GM12878 (cell line): Measurements from ENCODE around the gene PLGLB1.
"Not testable (repeated sequence)": the region's sequence is repeated elsewhere in the genome, so short reads cannot be mapped to it uniquely, and the experiment has no call there.

Experiments used
- EGR1 ChIP-seq, 2 experiments: IDR thresholded peaks; 1 replicate in 1 of 2; 2 replicates in 1 of 2; pipeline ENCODE4 v1.6.1; 2011 to 2012; ENCODE audit warnings: low read depth in 2 of 2, low read length in 2 of 2, borderline replicate concordance in 1 of 2, mild to moderate bottlenecking in 1 of 2, moderate library complexity in 1 of 2
- EZH2 ChIP-seq: IDR thresholded peaks from 2 replicates; pipeline ENCODE4 v1.6.1; 2012; ENCODE audit warnings: low read depth, mild to moderate bottlenecking, control low read depth, inconsistent platforms, low read length, borderline replicate concordance; ENCODE audit not compliant: control insufficient read depth
- MYC ChIP-seq: IDR thresholded peaks from 2 replicates; pipeline ENCODE4 v1.6.1; 2011; ENCODE audit warnings: mild to moderate bottlenecking, low read length, moderate library complexity, inconsistent platforms; ENCODE audit not compliant: insufficient read depth, insufficient replicate concordance, insufficient read length, severe bottlenecking
- RAD21 ChIP-seq: IDR thresholded peaks from 2 replicates; pipeline ENCODE4 v1.6.1; 2011; ENCODE audit warnings: mild to moderate bottlenecking, low read depth, low read length, moderate library complexity; ENCODE audit not compliant: insufficient read depth
- SIX5 ChIP-seq: IDR thresholded peaks from 2 replicates; pipeline ENCODE4 v1.6.1; 2011; ENCODE audit warnings: mild to moderate bottlenecking, low read depth, low read length, moderate library complexity; ENCODE audit not compliant: severe bottlenecking
- TCF7 ChIP-seq: IDR thresholded peaks from 2 replicates; pipeline ENCODE4 v1.6.1; 2014; ENCODE audit warnings: antibody characterized with exemption, borderline replicate concordance
- YY1 ChIP-seq: IDR thresholded peaks from 2 replicates; pipeline ENCODE4 v1.6.1; 2011; ENCODE audit warnings: low read depth, mild to moderate bottlenecking, low read length
- ZNF217 ChIP-seq: fragments of 450-650 bp; IDR thresholded peaks from 2 replicates; pipeline ENCODE4 v1.6.1; 2017; ENCODE audit warnings: antibody characterized with exemption, mild to moderate bottlenecking
- TF ChIP-seq, protein P1 (sequence below): IDR thresholded peaks from 2 replicates; pipeline ENCODE4 v1.6.1; 2011; ENCODE audit warnings: low read depth, mild to moderate bottlenecking, low read length, moderate library complexity, borderline replicate concordance; ENCODE audit errors: extremely low read depth
- TF ChIP-seq, protein P2 (sequence below): IDR thresholded peaks from 2 replicates; pipeline ENCODE4 v1.6.1; 2012; ENCODE audit warnings: improper control_type of control experiment, low read depth, low read length; ENCODE audit not compliant: insufficient replicate concordance

DNA sequence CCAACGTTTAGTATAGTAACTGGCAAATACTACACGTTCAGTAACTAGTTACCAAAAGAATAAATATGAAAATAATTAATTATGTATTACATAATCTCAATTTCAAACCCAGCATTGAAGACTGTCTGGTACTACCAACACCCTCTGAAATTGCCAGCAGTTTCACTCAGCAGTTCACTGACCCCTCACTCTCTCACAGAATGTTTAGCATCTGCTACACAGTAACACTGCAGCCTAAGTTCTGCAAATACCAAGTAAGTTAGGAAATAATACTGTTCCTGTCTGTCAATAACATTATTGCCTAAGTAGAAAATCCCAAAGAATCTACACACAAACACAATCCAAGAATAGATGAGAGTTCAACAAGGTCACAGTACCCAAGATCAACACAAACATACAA, 41.8 kb upstream of the PLGLB1 start:
- TF ChIP-seq ZNF217; EGR1 (IDR thresholded peaks at IDR 0.05; ENCODE audit: borderline replicate concordance in 1 of 2, low read depth in 2 of 2, low read length in 2 of 2); EZH2; MYC; TCF7; SIX5; YY1; RAD21: not testable (repeated sequence)
- TF ChIP-seq, protein P1, sequence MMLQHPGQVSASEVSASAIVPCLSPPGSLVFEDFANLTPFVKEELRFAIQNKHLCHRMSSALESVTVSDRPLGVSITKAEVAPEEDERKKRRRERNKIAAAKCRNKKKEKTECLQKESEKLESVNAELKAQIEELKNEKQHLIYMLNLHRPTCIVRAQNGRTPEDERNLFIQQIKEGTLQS, result not testable (repeated sequence)
- TF ChIP-seq, protein P2, sequence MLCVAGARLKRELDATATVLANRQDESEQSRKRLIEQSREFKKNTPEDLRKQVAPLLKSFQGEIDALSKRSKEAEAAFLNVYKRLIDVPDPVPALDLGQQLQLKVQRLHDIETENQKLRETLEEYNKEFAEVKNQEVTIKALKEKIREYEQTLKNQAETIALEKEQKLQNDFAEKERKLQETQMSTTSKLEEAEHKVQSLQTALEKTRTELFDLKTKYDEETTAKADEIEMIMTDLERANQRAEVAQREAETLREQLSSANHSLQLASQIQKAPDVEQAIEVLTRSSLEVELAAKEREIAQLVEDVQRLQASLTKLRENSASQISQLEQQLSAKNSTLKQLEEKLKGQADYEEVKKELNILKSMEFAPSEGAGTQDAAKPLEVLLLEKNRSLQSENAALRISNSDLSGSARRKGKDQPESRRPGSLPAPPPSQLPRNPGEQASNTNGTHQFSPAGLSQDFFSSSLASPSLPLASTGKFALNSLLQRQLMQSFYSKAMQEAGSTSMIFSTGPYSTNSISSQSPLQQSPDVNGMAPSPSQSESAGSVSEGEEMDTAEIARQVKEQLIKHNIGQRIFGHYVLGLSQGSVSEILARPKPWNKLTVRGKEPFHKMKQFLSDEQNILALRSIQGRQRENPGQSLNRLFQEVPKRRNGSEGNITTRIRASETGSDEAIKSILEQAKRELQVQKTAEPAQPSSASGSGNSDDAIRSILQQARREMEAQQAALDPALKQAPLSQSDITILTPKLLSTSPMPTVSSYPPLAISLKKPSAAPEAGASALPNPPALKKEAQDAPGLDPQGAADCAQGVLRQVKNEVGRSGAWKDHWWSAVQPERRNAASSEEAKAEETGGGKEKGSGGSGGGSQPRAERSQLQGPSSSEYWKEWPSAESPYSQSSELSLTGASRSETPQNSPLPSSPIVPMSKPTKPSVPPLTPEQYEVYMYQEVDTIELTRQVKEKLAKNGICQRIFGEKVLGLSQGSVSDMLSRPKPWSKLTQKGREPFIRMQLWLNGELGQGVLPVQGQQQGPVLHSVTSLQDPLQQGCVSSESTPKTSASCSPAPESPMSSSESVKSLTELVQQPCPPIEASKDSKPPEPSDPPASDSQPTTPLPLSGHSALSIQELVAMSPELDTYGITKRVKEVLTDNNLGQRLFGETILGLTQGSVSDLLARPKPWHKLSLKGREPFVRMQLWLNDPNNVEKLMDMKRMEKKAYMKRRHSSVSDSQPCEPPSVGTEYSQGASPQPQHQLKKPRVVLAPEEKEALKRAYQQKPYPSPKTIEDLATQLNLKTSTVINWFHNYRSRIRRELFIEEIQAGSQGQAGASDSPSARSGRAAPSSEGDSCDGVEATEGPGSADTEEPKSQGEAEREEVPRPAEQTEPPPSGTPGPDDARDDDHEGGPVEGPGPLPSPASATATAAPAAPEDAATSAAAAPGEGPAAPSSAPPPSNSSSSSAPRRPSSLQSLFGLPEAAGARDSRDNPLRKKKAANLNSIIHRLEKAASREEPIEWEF, result not testable (repeated sequence)
